Measurements from ENCODE around the gene MPP2.

DNA sequence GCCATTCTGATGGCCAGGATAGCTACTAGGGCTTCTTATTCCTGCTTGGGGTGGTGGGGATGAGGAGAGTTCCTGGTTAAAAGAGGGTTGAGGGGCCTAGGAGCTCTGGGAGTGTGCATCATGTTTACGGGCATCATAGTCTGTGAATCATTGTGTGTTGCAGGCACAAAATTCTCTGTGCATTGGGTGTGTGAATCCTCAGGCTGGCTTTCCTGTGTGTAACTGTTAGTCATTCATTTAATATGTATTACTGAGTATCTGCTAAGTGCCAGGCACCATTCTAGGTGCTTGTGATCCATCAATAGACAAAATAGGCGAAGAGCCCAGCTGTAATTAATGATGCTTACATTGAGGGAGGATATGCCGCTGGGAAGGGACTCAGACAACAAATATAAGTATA lies 29.1 kb upstream of the MPP2 start:
- TF ChIP-seq, protein P1, sequence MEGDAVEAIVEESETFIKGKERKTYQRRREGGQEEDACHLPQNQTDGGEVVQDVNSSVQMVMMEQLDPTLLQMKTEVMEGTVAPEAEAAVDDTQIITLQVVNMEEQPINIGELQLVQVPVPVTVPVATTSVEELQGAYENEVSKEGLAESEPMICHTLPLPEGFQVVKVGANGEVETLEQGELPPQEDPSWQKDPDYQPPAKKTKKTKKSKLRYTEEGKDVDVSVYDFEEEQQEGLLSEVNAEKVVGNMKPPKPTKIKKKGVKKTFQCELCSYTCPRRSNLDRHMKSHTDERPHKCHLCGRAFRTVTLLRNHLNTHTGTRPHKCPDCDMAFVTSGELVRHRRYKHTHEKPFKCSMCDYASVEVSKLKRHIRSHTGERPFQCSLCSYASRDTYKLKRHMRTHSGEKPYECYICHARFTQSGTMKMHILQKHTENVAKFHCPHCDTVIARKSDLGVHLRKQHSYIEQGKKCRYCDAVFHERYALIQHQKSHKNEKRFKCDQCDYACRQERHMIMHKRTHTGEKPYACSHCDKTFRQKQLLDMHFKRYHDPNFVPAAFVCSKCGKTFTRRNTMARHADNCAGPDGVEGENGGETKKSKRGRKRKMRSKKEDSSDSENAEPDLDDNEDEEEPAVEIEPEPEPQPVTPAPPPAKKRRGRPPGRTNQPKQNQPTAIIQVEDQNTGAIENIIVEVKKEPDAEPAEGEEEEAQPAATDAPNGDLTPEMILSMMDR (conservative IDR thresholded peaks at IDR 0.05; ENCODE audit: low read depth, low read length): no peak
- no peak for TF ChIP-seq EZH2 (IDR thresholded peaks at IDR 0.05; ENCODE audit: borderline replicate concordance, low read depth, low read length, poor library complexity, severe bottlenecking)
